ENCODE results near the gene TSPAN9. TPM values are rescaled to one million over a fixed set of nuclear protein-coding genes. Genes with fewer than 3 reads are reported as not detected.
A peak's percentile ranks its signal among the peaks of the same experiment; 100 is the strongest.

The TSPAN9 gene
- total RNA-seq, 1 donor from 2014 or later: 23.8 TPM

- Mint-ChIP-seq H3K27ac (ENCODE audit: unreplicated experiment) (peak overlapping the region; percentile 65), H3K27me3 (ENCODE audit: low read depth) (no peaks in the 10 kb centered on the region), H3K4me1 (peaks cover 5% of the 10 kb centered on the region), H3K9me3 (no peaks in the 10 kb centered on the region), H3K4me3 (no peak overlapping the region), H3K36me3 (ENCODE audit: low read depth) (no peaks in the 10 kb centered on the region)
- TF ChIP-seq CTCF (conservative IDR thresholded peaks at IDR 0.05): no peak
- DNase-seq (ENCODE audit: low read depth, low spot score): no peak
Observed at GRCh38 chr12:3262470-3262869, 185.3 kb downstream of the TSPAN9 start.

GRCh38 chr12:3263282-3263681, 186.1 kb downstream of the TSPAN9 start:
- H3K9me3 Mint-ChIP-seq: no peaks in the 10 kb centered on the region
- H3K4me1 Mint-ChIP-seq: peaks cover 5% of the 10 kb centered on the region
- no peak for DNase-seq (ENCODE audit: low read depth, low spot score)
- no peak overlapping the region for H3K4me3 Mint-ChIP-seq
- H3K27ac Mint-ChIP-seq (ENCODE audit: unreplicated experiment): no peak overlapping the region
- H3K27me3 Mint-ChIP-seq (ENCODE audit: low read depth): no peaks in the 10 kb centered on the region
- H3K36me3 Mint-ChIP-seq (ENCODE audit: low read depth): no peaks in the 10 kb centered on the region
- no peak for TF ChIP-seq CTCF (conservative IDR thresholded peaks at IDR 0.05)

GRCh38 chr12:3263939-3264922, 187.1 kb downstream of the TSPAN9 start:
- no peak for DNase-seq (ENCODE audit: low read depth, low spot score)
- no peak for TF ChIP-seq CTCF (conservative IDR thresholded peaks at IDR 0.05)
- no peak overlapping the region for H3K27ac Mint-ChIP-seq (ENCODE audit: unreplicated experiment)
- no peak overlapping the region for H3K4me3 Mint-ChIP-seq
- peaks cover 5% of the 10 kb centered on the region for H3K4me1 Mint-ChIP-seq
- no peaks in the 10 kb centered on the region for H3K27me3 Mint-ChIP-seq (ENCODE audit: low read depth)
- H3K9me3 Mint-ChIP-seq: no peaks in the 10 kb centered on the region
- H3K36me3 Mint-ChIP-seq (ENCODE audit: low read depth): no peaks in the 10 kb centered on the region

GRCh38 chr12:3265406-3265805, 188.2 kb downstream of the TSPAN9 start:
- H3K27ac Mint-ChIP-seq (ENCODE audit: unreplicated experiment): no peak overlapping the region
- no peaks in the 10 kb centered on the region for H3K27me3 Mint-ChIP-seq (ENCODE audit: low read depth)
- TF ChIP-seq CTCF (conservative IDR thresholded peaks at IDR 0.05): no peak
- peaks cover 5% of the 10 kb centered on the region for H3K4me1 Mint-ChIP-seq
- H3K9me3 Mint-ChIP-seq: no peaks in the 10 kb centered on the region
- no peaks in the 10 kb centered on the region for H3K36me3 Mint-ChIP-seq (ENCODE audit: low read depth)
- no peak overlapping the region for H3K4me3 Mint-ChIP-seq
- no peak for DNase-seq (ENCODE audit: low read depth, low spot score)

GRCh38 chr12:3266638-3267037, 189.5 kb downstream of the TSPAN9 start:
- TF ChIP-seq CTCF (conservative IDR thresholded peaks at IDR 0.05): no peak
- no peak overlapping the region for H3K27ac Mint-ChIP-seq (ENCODE audit: unreplicated experiment)

More at GRCh38 chr12:3266638-3267037, 189.5 kb downstream of the TSPAN9 start:
- Mint-ChIP-seq H3K9me3 (no peaks in the 10 kb centered on the region), H3K4me3 (no peak overlapping the region), H3K36me3 (ENCODE audit: low read depth) (no peaks in the 10 kb centered on the region), H3K4me1 (peaks cover 13% of the 10 kb centered on the region), H3K27me3 (ENCODE audit: low read depth) (no peaks in the 10 kb centered on the region)
- DNase-seq (ENCODE audit: low read depth, low spot score): no peak

All from neural crest cell (in vitro differentiated cells).